ENCODE data around the gene MAP1LC3B2. TPM values are rescaled to one million over a fixed set of nuclear protein-coding genes. Genes with fewer than 3 reads are reported as not detected.

Gene MAP1LC3B2
- 2.3 TPM for total RNA-seq

DNA sequence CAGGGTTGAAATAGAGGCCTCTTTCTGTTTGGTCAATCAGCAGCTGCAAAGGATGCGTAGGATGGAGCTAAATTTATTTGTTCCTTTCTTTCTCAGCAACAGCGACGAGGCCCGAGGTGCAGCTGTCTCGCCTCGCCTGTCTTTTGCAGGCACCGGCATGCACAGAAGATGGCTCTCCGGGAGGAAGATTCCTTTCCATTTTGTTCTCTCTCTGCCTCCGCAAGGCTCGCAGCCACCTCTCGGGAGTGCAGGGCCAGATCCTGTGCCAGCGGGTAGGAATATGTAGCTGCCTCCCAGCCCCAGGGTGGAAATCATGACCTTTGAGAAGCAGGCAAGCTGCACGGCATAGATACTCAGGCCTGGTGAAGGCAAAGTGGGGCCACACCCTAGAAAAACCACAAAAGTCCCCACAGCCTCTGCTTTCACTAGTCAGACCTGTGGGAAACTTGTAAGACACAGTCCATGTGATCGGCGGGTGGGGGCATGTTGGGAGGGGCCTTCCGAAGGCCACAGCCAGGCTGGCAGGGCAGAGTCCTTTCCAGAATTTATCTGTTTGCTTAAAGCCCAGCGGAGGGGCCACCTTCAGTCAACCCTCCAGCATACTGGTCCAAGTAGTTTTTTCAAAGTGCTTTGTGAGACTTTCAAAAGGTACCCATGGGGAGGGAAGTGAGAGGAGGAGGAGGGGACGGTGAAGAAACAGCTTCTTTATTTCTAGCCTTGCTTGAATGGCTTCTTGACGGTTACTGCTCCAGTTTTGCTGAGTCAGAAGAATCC is at the start of gene MAP1LC3B2:
Gene MAP1LC3B2, plus strand, starts transcription at position 220 of the 774 bp plus-strand sequence. CDS start 16,562 bp downstream, outside the sequence.
- peak; percentile 96 for ATAC-seq

DNA sequence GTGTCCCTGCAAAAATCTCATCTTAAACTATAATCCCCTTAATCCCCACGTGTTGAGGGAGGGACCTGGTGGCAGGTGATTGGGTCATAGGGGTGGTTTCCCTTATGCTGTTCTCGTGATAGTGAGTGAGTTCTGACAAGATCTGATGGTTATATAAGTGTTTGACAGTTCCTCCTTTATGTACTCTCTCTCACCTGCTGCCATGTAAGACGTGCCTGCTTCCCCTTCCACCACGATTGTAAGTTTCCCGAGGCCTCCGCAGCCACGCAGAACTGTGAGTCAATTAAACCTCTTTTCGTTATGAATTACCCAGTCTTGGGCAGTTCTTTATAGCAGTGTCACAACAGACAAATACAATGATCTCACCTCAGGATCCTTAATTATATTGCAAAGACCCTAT is 45.2 kb upstream of the MAP1LC3B2 start:
- ATAC-seq, result no peak

DNA sequence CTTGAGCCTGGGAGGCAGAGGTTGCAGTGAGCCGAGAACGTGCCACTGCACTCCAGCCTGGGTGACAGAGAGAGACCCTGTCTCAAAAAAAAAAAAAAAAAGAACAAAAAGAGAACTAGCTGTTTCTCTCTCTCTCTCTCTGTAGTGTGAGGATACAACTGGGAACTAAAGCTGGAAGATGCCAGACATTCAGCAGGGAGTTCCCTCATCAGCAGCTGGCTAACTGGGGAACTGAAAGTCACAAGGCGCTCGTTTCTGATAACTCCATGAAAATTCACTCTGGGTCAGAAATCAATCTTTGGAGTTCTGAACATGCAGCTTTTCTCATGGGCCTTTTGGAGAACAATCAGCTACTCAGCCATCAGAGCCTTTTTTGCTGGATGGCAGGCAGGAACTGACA is 43.5 kb upstream of the MAP1LC3B2 start:
- ATAC-seq, result no peak

DNA sequence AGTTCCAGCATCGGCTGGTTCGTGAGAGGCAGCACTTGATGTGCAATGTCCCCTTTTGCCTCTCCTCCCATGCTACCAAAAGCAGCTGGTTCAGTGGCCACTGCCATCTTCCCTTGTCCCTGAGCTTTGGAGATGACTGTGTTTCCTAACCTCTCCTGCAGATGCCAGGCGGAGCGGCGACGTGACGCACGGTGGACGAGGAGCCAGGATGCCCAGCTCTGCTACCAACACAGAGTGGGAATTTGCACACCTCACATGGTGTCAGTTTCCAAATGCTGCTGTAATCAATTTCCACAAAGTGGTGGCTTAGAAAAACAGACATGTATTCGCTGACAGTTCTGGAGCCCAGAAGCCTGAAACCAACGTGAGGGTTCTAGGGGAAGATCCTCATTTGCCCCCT is 42.5 kb upstream of the MAP1LC3B2 start:
- no peak for ATAC-seq

DNA sequence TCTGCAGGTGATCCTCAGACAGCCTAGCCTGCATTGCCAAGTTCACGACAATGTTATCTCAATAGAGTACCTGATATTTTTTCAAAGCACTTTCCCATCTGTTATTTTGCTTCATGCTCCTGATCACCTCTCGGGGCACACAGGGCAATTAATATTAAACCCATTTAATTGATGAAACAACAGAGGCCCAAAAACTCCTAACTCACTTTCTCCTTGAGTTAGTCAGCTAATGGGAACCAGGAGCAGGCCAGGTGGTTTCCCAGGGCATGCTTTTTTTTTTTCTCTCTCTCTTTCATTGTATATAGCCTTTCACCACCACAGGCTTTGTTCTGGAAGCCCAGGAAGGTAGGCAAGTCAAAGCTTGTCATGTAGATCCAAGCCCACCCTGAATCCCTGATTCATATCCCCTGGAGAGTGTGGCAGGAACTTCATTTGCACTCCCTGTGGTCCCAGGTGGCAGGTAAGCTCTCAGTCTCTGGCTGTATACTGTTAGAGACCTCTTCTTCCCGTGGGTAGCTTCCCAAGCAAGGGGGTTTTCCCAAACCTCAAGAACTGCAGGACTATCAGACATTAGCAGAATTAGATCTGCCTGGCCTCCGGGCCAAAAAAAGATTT is 41.6 kb upstream of the MAP1LC3B2 start:
- peak; percentile 52 for ATAC-seq

DNA sequence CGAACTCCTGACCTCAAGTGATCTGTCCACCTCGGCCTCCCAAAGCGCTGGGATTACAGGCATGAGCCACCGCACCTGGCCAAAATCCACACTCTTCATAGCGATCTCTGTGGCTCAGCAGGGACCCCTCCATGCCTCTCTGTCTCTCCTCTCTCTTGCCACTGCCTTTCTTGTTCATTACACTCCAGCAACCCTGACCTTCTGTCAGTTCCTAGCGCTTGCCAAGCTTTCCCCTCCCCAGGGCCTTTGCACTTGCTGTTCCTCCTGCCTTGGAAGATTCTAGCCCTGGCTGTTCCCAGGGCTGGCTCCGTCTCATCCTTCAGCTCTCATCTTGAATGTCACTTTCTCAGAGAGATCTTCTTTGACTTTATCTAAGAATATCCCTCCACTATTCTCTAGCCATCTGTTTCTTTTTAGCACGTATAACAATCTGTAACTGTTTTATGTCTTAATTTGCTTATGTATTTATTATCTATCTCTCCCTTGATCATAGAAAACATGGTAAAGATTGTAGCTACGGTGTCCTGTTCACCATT is 38.9 kb upstream of the MAP1LC3B2 start:
- no peak for ATAC-seq

DNA sequence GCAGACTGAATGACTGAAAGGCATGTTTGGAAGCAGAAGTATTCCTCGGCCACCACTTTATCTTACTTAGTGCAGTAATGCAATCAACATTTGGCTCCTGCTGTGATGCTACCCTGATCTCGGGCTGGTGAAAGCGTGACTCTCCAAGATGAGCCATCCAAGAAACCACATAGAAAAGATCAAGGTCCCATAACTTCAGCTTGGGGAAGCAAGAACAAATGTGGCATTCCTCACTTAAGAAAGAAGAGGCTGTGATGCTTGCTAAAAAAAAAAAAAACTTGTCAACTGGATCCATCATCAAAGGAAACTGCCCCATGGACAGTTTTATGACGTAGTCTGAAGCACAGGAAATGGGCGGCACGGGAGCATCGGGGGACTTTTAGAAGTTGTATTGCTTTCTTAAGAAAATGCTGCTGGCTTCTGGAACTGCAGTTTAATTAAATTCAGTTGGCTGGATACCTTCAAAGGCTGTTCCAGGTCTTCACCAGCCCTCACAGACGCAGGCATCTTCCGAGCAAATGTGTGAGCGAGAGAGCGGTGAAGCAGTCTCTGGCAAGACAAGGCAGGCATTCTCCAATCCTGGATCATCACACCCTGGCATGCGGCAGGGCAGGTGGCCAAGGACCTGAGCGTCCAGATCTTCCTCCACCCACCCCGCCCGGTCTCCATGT is 38.2 kb upstream of the MAP1LC3B2 start:
- ATAC-seq, result peak; percentile 60

DNA sequence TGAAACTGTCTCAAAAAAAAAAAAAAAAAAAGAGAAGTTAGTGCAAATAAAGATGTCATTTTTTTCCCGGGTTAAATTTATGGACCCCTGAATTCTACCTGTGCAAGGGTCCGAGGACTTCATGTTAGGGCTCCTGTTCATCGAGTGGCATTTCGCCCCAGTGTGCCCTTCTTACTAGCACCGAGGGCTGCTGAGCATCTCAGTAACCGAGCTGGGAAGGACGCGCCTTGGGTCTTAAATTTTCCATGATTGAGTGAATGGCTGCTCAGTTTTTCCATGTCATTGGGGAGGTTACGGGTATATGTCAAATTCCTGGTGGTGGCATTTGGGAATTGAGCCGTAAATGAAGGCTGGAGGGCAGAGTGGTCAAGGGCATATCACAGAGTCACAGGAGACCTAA is 34.9 kb upstream of the MAP1LC3B2 start:
- no peak for ATAC-seq

DNA sequence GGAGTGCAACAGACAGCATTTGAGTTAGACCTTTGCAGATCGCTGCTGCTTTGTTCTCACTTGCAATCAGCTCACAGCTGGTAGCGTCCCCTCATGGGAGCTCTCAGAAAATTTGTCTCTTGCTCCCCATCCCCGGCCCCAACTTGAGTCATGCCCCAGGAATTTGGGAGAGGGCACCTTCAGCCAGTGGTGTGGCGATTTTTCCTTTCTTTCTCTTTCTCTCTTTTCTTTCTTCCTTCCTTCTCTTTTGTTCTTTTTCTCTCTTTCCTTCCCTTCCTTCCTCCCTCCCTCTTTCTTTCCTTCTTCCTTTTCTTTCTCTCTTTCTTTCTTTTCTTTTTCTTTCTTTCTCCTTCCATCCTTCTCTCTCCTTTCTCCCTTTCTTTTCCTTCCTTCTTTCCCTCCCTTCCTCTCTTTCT is 34.2 kb upstream of the MAP1LC3B2 start:
- ATAC-seq, result peak; percentile 6

DNA sequence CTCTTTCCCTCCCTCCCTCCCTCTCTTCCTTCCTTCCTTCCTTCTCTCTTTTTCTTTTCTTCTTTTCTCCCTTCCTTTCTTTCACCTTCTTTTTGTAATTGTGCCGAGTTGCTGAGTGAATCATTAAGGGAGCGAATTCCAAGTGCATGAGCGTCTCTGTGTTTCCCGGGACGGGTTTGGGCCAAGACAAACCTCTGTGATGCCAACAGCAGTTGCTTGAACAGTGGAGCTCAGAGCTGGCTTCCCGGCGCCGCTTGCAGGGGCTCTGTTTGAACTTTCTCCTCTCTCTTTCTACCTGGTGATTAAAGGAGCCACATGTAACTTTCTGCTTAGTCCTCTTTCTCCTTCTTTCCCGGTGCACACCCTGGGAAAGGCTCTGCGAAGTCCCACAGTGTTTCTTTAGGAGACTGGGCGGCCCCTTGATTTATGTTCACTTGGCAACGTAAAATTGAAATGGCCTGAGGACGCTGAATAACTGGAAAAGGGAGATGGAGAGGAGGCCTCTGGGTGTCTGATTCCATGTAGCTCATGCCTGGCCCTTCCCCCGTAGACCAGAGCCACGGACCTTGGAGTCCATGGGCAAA is 33.7 kb upstream of the MAP1LC3B2 start:
- peak; percentile 79 for ATAC-seq

DNA sequence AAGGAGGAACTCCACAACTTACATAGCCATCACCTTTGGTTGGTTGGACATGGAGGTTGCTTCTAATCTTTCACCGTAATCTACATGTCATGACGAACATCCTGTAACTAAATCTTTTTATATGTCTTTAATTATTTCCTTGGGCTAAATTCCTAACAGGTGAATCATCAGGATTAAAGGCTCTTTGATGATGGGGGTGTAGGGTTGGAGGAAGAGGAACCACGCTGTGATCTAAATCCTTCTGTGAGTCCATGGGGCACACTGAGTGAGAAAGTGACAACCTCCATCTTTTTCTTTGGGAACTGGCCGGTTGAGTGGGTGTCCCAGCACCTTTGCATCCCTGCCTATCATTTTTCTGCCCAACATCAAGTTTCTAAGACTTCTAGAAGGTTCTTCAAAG is 31.1 kb upstream of the MAP1LC3B2 start:
- peak; percentile 74 for ATAC-seq

DNA sequence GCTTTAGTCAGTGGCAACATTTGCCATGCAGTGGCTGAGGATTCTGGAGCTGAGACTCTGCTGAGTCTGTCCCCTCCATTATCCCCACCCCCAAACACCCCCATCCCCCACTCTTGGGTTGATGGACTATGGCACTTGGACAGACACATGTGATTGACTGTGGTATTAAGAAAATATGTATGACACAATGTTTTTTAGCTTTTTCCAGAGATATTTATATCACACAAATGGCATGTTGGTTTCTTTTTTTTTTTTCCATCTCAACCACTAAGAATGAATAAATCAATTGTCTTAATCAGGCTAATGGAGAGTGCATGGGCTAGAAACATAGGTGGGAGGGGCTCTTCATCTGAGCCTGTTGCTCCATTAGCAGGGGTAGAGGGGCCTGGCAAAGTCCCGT is 30.7 kb upstream of the MAP1LC3B2 start:
- ATAC-seq, result no peak

DNA sequence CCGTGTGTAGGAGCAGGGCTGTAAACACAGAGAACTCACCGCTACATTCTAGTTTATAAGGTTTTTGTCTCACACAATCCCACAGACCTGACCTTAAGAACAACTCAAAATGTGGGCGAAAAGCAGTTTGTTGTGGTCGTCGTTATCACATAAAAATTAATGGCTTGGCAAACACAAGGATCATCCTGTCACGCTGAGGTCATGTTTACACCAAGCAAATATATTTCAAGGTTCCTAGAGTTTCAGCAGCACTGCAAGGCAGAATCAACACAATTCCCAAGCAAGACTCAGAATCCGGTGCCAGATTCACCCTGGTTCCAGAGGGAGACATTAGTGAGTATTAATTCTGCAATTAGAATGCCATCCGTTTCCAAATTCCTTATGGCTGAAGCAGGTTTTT is 30.1 kb upstream of the MAP1LC3B2 start:
- no peak for ATAC-seq

DNA sequence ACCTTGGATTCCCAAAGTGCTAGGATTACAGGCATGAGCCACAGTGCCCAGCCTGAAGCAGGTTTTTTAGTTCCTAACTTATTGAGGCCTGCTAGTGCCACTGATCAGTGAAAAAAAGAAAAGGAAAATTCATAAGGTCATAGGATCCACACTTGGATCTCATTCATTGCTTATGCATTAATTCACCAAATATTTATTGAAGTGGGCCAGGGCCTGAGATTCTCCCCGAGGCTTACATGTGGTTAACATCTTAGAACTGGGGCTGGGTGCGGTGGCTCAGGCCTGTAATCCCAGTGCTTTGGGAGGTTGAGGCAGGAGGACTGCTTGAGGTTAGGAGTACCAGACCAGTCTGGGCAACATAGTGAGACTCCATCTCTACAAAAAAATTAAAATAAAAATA is 29.5 kb upstream of the MAP1LC3B2 start:
- no peak for ATAC-seq

DNA sequence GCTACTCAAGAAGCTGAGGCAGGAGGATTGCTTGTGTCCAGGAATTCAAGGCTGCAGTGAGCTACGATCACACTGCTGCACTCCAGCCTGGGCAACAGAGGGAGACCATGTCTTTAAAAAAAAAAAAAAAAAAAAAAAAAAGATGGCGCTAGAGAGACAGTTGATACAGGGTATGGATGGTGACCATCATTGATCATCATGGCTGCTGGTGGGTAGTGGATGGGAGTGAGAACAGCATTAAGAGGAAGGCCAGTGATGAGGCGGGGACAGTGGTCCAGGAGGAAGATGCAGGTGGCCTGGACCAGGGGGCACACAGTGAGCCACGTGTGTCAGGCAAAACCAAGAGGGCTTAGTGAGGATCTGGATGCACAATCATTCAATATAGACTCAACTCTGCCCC is 26.8 kb upstream of the MAP1LC3B2 start:
- ATAC-seq, result no peak

DNA sequence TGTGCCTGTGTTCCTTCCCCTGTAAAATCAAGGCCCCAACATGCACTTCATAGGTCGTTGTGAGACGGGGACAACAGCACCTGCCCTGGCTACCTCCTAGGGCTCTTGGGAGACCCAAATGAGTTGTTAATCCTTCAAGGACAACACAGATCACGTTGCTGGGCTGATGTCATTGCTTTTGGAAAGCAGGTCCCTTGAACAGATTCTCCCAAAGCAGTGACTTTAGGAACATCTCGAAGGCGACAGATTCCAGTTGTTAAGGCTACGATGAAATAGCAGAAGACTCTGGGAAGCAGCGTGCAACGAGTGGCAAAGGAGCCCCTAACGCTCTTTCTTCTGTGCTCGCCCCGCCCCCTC is 26.2 kb upstream of the MAP1LC3B2 start:
- no peak for ATAC-seq

DNA sequence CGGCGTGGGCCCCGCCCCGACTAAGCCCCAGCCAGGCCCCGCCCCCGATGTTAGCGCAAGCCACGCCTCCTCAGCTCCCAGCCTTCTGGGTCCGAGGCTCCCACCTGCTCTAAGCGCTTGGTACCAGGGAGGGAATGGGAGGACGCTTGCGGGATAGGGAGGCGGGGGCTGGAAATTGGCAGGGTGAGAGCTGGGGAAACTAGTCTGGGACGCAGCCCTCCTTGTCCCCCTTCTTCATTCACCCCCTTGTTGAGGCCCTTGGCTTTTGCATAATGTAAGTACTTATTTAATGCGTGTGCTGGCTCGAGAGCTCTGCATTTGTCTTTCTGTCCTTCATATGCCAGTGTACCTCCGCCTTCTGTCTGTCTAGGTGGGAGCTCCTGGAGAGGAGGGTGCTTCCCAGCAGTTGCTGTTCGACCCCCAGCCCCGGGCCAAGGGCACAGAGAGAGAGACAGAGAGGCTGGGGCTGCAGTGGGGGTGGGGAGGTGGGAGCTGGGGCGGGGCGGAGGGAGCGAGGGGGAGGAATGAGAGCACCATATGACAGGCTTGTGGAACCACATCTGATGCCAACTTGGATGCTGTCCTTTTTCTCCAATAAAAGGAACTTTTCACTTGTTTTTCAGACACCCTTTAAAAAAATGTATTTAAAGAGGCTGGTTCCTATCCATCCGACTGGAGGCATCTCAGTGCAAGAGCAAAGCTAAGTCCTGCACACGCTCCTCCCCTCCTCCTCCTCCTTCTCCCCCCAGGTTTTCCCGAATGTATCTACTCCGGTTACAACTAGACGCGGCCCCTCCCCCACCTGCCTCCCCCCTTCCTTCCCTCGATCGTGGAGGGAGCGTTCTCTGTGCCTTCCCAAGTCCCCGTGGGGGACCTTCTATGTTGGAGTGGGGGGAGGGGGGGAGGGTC is 25.6 kb upstream of the MAP1LC3B2 start:
- peak; percentile 87 for ATAC-seq

DNA sequence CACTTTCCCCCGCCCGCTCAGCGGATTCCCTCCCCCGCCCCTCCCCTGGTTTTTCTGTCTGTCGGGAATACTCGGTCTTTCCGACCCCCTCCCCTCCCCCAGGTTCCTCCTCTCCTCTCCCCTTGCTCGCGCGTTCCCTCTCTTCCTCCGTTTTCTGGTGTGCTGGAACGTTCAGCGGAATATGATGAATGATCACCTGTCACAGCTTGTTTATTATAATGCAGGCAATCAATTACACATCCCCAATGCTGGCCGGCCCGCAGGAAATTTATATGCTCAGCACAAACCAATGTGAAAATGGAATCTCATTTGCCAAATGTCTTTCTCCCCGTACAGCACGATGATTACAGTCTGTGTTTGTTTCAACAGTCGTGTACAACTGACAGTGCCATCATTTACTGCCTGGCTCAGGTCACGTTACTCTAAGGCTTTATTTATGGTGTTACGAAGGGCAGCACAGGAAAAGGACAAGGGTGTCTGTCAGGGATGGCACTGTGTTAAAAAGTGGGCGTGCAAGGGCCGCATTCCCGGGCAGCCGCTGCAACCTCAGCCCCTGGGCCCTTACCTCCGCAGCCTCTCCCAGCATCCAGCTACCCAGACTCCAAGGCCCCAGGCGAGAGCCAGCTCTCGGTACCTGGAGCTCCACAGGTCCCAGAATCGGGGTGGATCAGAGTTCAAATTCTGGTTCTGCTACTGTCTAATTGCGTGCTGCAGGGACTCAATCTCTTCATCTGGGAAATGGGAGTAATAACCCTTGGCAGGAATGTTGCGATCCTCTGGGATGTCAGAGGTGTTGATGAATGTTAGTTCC is 24.7 kb upstream of the MAP1LC3B2 start:
- peak; percentile 11 for ATAC-seq

DNA sequence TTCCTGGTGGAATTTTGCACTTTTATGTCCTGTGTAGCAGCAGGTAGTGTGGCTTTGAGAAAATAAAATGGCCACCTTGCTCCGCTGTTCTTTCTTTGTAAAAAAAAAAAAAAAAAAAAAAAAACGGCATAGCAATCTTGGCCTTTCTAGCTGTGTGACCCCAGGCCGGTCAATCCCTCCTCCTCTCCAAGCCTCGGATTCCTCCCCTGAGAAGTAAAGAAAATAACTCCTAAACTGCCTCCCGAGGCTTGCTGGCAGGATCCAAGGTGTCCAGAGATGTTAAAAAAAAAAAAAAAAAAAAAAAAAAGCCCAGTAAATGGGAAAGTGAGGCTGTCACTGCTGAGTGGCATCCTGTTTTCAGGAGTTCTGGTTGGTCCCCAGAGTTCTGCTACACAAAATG is 23.9 kb upstream of the MAP1LC3B2 start:
- no peak for ATAC-seq

DNA sequence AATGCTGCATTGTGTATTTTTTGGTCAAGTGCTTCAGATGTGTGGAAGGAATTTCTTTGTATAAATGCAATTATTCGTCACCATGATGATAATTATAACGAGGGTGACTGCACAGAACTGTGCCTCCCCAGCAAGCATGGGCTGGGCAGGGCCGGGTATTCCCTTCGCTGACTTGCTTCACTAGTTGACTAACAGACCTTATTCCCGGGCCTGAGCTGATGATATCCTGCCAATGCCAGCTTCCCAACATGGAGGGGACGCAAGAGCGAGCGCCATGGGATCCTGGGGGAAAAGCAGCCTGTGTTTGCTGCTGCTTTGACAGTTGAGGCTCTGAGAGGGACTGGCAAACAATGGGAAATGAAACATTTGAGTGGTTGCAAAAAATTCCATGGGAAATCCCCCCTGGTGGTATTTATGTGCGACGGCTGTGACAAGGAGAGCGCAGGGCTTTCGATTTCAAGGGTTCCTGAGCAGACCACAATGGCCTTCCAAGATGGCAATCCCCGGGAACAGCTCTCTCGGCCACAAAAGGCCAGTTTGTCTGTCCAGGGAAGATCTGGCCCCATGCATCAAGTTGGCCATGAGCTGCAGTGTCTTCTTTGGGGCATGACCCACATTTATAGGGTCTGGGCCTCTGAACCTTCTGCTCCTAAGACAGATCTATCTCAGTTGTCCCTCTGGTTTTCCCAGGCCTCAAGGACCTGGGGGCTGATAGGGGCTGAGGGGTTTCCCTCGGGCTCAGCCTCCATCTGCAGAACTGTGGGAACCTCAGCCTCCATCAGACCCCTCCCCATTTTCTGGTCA is 21.9 kb upstream of the MAP1LC3B2 start:
- no peak for ATAC-seq
